H9 (cell line): ENCODE results near the gene MFSD6. TPM values are rescaled to one million over a fixed set of nuclear protein-coding genes. Genes with fewer than 3 reads are reported as not detected.

Source experiments
- DNase-seq: peaks from one replicate; pipeline ENCODE4 v3.0.0-alpha.2; 2017
- H2AFZ ChIP-seq: one replicate; pipeline ENCODE4 v1.6.1; 2013; ENCODE audit warnings: mild to moderate bottlenecking, low read length, control low read depth, moderate library complexity
- H2AK5ac ChIP-seq: 2 replicates; pipeline ENCODE4 v1.6.1; 2013; ENCODE audit warnings: low read length, control low read depth, mixed read lengths; ENCODE audit not compliant: insufficient read length
- H2BK120ac ChIP-seq: one replicate; pipeline ENCODE4 v1.6.1; 2013; ENCODE audit warnings: low read depth, mild to moderate bottlenecking, low read length, control low read depth, inconsistent platforms; ENCODE audit not compliant: poor library complexity, severe bottlenecking
- H2BK12ac ChIP-seq: 2 replicates; pipeline ENCODE4 v1.6.1; 2013; ENCODE audit warnings: low read length, control low read depth, mixed read lengths, low read depth; ENCODE audit not compliant: insufficient read length
- H2BK15ac ChIP-seq: 2 replicates; pipeline ENCODE4 v1.6.1; 2013; ENCODE audit warnings: low read depth, low read length, control low read depth
- H2BK20ac ChIP-seq: one replicate; pipeline ENCODE4 v1.6.1; 2013; ENCODE audit warnings: low read depth, mild to moderate bottlenecking, low read length, control low read depth, inconsistent platforms; ENCODE audit not compliant: poor library complexity, severe bottlenecking
- H2BK5ac ChIP-seq: 2 replicates; pipeline ENCODE4 v1.6.1; 2013; ENCODE audit warnings: low read length, control low read depth, mixed read lengths; ENCODE audit not compliant: insufficient read length
- H3K14ac ChIP-seq: 2 replicates; pipeline ENCODE4 v1.6.1; 2013; ENCODE audit warnings: low read length, control low read depth; ENCODE audit not compliant: insufficient read depth
- H3K18ac ChIP-seq: 2 replicates; pipeline ENCODE4 v1.6.1; 2013; ENCODE audit warnings: low read depth, mild to moderate bottlenecking, mixed read lengths, low read length, control low read depth; ENCODE audit not compliant: insufficient read length
- H3K23ac ChIP-seq: 2 replicates; pipeline ENCODE4 v1.6.1; 2013; ENCODE audit warnings: low read length, control low read depth, mixed read lengths, low read depth; ENCODE audit not compliant: insufficient read length
- H3K23me2 ChIP-seq: 2 replicates; pipeline ENCODE4 v1.6.1; 2013; ENCODE audit warnings: low read depth, mild to moderate bottlenecking, mixed read lengths, low read length, control low read depth; ENCODE audit not compliant: insufficient read length, poor library complexity, severe bottlenecking
- H3K27ac ChIP-seq: 2 replicates; pipeline ENCODE4 v1.5.1; 2013; ENCODE audit warnings: low read length, control low read depth, mixed read lengths, low read depth; ENCODE audit not compliant: insufficient read length
- H3K27me3 ChIP-seq: 2 replicates; pipeline ENCODE4 v1.6.1; 2013; ENCODE audit warnings: low read length, control low read depth, inconsistent platforms; ENCODE audit not compliant: insufficient read depth
- H3K4ac ChIP-seq: 2 replicates; pipeline ENCODE4 v1.6.1; 2013; ENCODE audit warnings: low read depth, mild to moderate bottlenecking, control low read depth, inconsistent platforms, low read length, moderate library complexity
- H3K4me1 ChIP-seq: 2 replicates; pipeline ENCODE4 v1.6.1; 2013; ENCODE audit warnings: low read length, control low read depth, inconsistent platforms; ENCODE audit not compliant: insufficient read depth
- H3K4me2 ChIP-seq: 2 replicates; pipeline ENCODE4 v1.6.1; 2013; ENCODE audit warnings: low read length, control low read depth, mixed read lengths; ENCODE audit not compliant: insufficient read length, insufficient read depth
- H3K56ac ChIP-seq: 2 replicates; pipeline ENCODE4 v1.6.1; 2013; ENCODE audit warnings: low read depth, mild to moderate bottlenecking, mixed read lengths, low read length, control low read depth; ENCODE audit not compliant: insufficient read length
- H3K79me1 ChIP-seq: 2 replicates; pipeline ENCODE4 v1.6.1; 2013; ENCODE audit warnings: low read depth, mild to moderate bottlenecking, moderate library complexity, low read length, control low read depth, inconsistent platforms; ENCODE audit not compliant: insufficient read depth, poor library complexity, severe bottlenecking
- H3K79me2 ChIP-seq: 2 replicates; pipeline ENCODE4 v1.6.1; 2013; ENCODE audit warnings: low read length, control low read depth, inconsistent platforms; ENCODE audit not compliant: insufficient read depth
- H3K9ac ChIP-seq: 2 replicates; pipeline ENCODE4 v1.6.1; 2013; ENCODE audit warnings: low read length, control low read depth, mixed read lengths; ENCODE audit not compliant: insufficient read length; ENCODE audit errors: extremely low read depth
- H3K9me3 ChIP-seq: one replicate; pipeline ENCODE4 v1.6.1; 2013; ENCODE audit warnings: low read depth, low read length, inconsistent platforms; ENCODE audit not compliant: control insufficient read depth
- H3T11ph ChIP-seq: one replicate; pipeline ENCODE4 v1.6.1; 2013; ENCODE audit warnings: mild to moderate bottlenecking, low read length, control low read depth, inconsistent platforms
- H4K20me1 ChIP-seq: one replicate; pipeline ENCODE4 v1.6.1; 2013; ENCODE audit not compliant: control insufficient read depth, insufficient read length, insufficient read depth
- H4K5ac ChIP-seq: 2 replicates; pipeline ENCODE4 v1.6.1; 2013; ENCODE audit warnings: low read depth, mild to moderate bottlenecking, mixed read lengths, low read length, control low read depth; ENCODE audit not compliant: insufficient read length
- H4K8ac ChIP-seq: replicated peaks from 2 replicates; pipeline ENCODE4 v1.6.1; 2013; ENCODE audit warnings: low read length, control low read depth, mixed read lengths, low read depth; ENCODE audit not compliant: insufficient read length
- H4K91ac ChIP-seq: 2 replicates; pipeline ENCODE4 v1.6.1; 2013; ENCODE audit warnings: low read depth, mild to moderate bottlenecking, moderate library complexity, mixed read lengths, low read length, control low read depth; ENCODE audit not compliant: insufficient read length
- H3K27ac Mint-ChIP-seq, 3 experiments: 2 replicates in 2 of 3; 3 replicates in 1 of 3; pipeline ENCODE4 v1.8.0; 2020 to 2021; ENCODE audit warnings: mixed read lengths in 3 of 3, mild to moderate bottlenecking in 1 of 3, moderate library complexity in 1 of 3
- H3K27me3 Mint-ChIP-seq: 2 replicates; pipeline ENCODE4 v1.8.0; 2021; ENCODE audit warnings: low read depth, mild to moderate bottlenecking, moderate library complexity, mixed read lengths
- H3K36me3 Mint-ChIP-seq, 3 experiments: 2 replicates in 2 of 3; 3 replicates in 1 of 3; pipeline ENCODE4 v1.8.0; 2020 to 2021; ENCODE audit warnings: low read depth in 3 of 3, mixed read lengths in 3 of 3; ENCODE audit not compliant: insufficient read depth in 1 of 3
- H3K4me1 Mint-ChIP-seq, 2 experiments: 2 replicates each; pipeline ENCODE4 v1.8.0; 2020; ENCODE audit warnings: mixed read lengths in 2 of 2
- H3K4me3 Mint-ChIP-seq, 2 experiments: 2 replicates in 1 of 2; 3 replicates in 1 of 2; pipeline ENCODE4 v1.8.0; 2020 to 2021; ENCODE audit warnings: mild to moderate bottlenecking in 2 of 2, mixed read lengths in 2 of 2, moderate library complexity in 1 of 2
- H3K9me3 Mint-ChIP-seq, 2 experiments: 2 replicates in 1 of 2; 3 replicates in 1 of 2; pipeline ENCODE4 v1.8.0; 2020; ENCODE audit warnings: mild to moderate bottlenecking in 2 of 2, mixed read lengths in 2 of 2, moderate library complexity in 1 of 2
- CTCF ChIP-seq: fragments of 200-600 bp; sonication (generic); conservative IDR thresholded peaks from 3 replicates; pipeline ENCODE4 v1.8.0; 2021; ENCODE audit warnings: antibody characterized with exemption, mild to moderate bottlenecking
- WGBS: extraction: QIAGEN DNeasy Blood & Tissue Kit; methylation state at CpG from one replicate; pipeline ENCODE4 v1.1.7; 2013; ENCODE audit warnings: missing lambda C conversion rate, low lambda C conversion rate, mixed read lengths; ENCODE audit not compliant: insufficient read length; ENCODE audit errors: extremely low coverage; 5-methylcytosine and 5-hydroxymethylcytosine counted together
- total RNA-seq: library from RNA; stranded (reverse); gene quantifications from 2 replicates; pipeline ENCODE4 v1.2.1, GENCODE V29; 2021

MFSD6 gene
- total RNA-seq, 1 experiment from 2014 or later: 4.0 TPM

DNA sequence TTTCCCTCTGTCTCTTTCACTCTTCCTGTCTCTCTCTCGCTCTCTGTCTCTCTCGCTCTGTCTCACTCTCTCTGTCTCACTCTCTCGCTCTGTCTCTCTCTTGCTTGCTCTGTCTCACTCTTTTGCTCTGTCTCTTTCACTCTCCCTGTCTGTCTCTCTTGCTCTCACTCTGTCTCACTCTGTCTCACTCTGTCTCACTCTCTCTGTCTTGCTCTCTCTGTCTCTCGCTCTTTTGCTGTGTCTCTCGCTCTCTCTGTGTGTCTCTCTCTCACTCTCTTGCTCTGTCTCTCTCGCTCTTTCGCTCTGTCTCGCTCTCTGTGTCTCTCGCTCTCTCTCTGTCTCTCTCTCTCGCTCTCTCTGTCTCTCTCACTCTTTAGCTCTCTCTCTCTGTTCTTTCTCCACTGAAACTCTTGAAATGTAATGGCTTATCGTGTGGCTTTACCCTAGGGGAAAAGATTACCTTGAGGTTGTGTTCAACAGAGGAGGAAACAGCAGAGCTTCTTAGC, 41.9 kb upstream of the MFSD6 start:
- WGBS: no CpG with 5 or more reads among the region's 11 CpGs

More for the DNA sequence above, 41.9 kb upstream of the MFSD6 start:
- Histone ChIP-seq H4K5ac (no peak overlapping the region), H3K27ac (no peak overlapping the region), H3K23ac (no peak overlapping the region), H3K79me1 (no peaks in the 10 kb centered on the region), H3K56ac (no peak overlapping the region), H3K4me2 (no peak overlapping the region), H2BK12ac (no peak overlapping the region), H4K91ac (no peak overlapping the region), H3K14ac (no peak overlapping the region), H3T11ph (no peak overlapping the region), H3K4me1 (no peaks in the 10 kb centered on the region), H3K79me2 (no peaks in the 10 kb centered on the region), H3K9ac (no peak overlapping the region), H3K27me3 (no peaks in the 10 kb centered on the region), H3K4ac (no peak overlapping the region), H3K9me3 (no peaks in the 10 kb centered on the region), H2BK15ac (no peak overlapping the region), H4K20me1 (no peaks in the 10 kb centered on the region), H2AFZ (no peak overlapping the region), H3K18ac (no peak overlapping the region), H4K8ac (no peak overlapping the region), H2AK5ac (no peak overlapping the region), H2BK20ac (no peak overlapping the region), H3K23me2 (no peaks in the 10 kb centered on the region), H2BK5ac (no peak overlapping the region), H2BK120ac (no peak overlapping the region)
- Mint-ChIP-seq H3K27ac (no peak overlapping the region), H3K27me3 (no peaks in the 10 kb centered on the region), H3K9me3 (no peaks in the 10 kb centered on the region), H3K4me1 (no peaks in the 10 kb centered on the region), H3K4me3 (no peak overlapping the region), H3K36me3 (no peaks in the 10 kb centered on the region)
- no peak for TF ChIP-seq CTCF
- DNase-seq: no peak
